Activated effector memory CD4-positive, alpha-beta T cell treated with Interleukin-2 at 50 U/mL for 16 hours (primary cell): Measurements from ENCODE around the gene PHC3.
"Not testable (repeated sequence)": the region's sequence is repeated elsewhere in the genome, so short reads cannot be mapped to it uniquely, and the experiment has no call there.

Experiments used
- DNase-seq: peaks from one replicate; pipeline ENCODE4 v3.0.0-alpha.2; 2020

PHC3 gene

GRCh38 chr3:170114165-170114564 lies 67.4 kb downstream of the PHC3 start:
- DNase-seq: not testable (repeated sequence)

GRCh38 chr3:170111147-170111771 lies 70.3 kb downstream of the PHC3 start:
- DNase-seq: no peak

GRCh38 chr3:170109579-170110293 lies 71.8 kb downstream of the PHC3 start:
- no peak for DNase-seq

GRCh38 chr3:170108955-170109354 lies 72.6 kb downstream of the PHC3 start:
- DNase-seq: no peak

- DNase-seq: no peak
Observed at GRCh38 chr3:170107941-170108340, 73.6 kb downstream of the PHC3 start.

GRCh38 chr3:170102431-170102830 lies 79.1 kb downstream of the PHC3 start:
- DNase-seq: no peak

GRCh38 chr3:170100944-170101343 lies 80.6 kb downstream of the PHC3 start:
- no peak for DNase-seq

- DNase-seq: no peak
Observed at GRCh38 chr3:170098753-170099152, 82.8 kb downstream of the PHC3 start.

GRCh38 chr3:170096342-170096741 lies 85.2 kb downstream of the PHC3 start:
- DNase-seq: no peak

- no peak for DNase-seq
Observed at GRCh38 chr3:170095771-170096170, 85.8 kb downstream of the PHC3 start.

GRCh38 chr3:170092907-170093306 lies 88.6 kb downstream of the PHC3 start:
- no peak for DNase-seq

GRCh38 chr3:170090601-170090981 lies 90.9 kb downstream of the PHC3 start:
- DNase-seq: no peak

GRCh38 chr3:170089862-170090600 lies 91.5 kb downstream of the PHC3 start:
- no peak for DNase-seq

- DNase-seq: no peak
Observed at GRCh38 chr3:170085396-170085795, 96.1 kb downstream of the PHC3 start.

GRCh38 chr3:170083343-170083742 lies 98.2 kb downstream of the PHC3 start:
- no peak for DNase-seq

GRCh38 chr3:170081079-170081741 lies 100.3 kb downstream of the PHC3 start:
- DNase-seq: no peak

- DNase-seq: no peak
Observed at GRCh38 chr3:170080605-170081004, 100.9 kb downstream of the PHC3 start.

GRCh38 chr3:170079536-170080165 lies 101.9 kb downstream of the PHC3 start:
- no peak for DNase-seq

- no peak for DNase-seq
Observed at GRCh38 chr3:170078620-170079281, 102.8 kb downstream of the PHC3 start.

- DNase-seq: no peak
Observed at GRCh38 chr3:170077361-170077760, 104.2 kb downstream of the PHC3 start.

GRCh38 chr3:170076715-170077238 lies 104.8 kb downstream of the PHC3 start:
- DNase-seq: no peak

- DNase-seq: no peak
Observed at GRCh38 chr3:170075441-170076091, 106.0 kb downstream of the PHC3 start.
